Measurements from ENCODE around the gene ZNF296.

ZNF296 gene

GRCh38 chr19:45087531-45087930 is 11.3 kb upstream of the ZNF296 start:
- TF ChIP-seq CTCF (IDR thresholded peaks at IDR 0.05; ENCODE audit: low read depth, low read length): no peak
- no peak for DNase-seq (ENCODE audit: low read depth in 2 of 2)
- H3K4me3 ChIP-seq (replicated peaks in 1 of 2; ENCODE audit: low read depth in 2 of 2, low read length in 2 of 2): no peak overlapping the region

GRCh38 chr19:45086480-45086879 is 10.2 kb upstream of the ZNF296 start:
- H3K4me3 ChIP-seq (replicated peaks in 1 of 2; ENCODE audit: low read depth in 2 of 2, low read length in 2 of 2): no peak overlapping the region
- DNase-seq (ENCODE audit: low read depth in 2 of 2): no peak
- no peak for TF ChIP-seq CTCF (IDR thresholded peaks at IDR 0.05; ENCODE audit: low read depth, low read length)

GRCh38 chr19:45082170-45082569 is 5.9 kb upstream of the ZNF296 start:
- no peak overlapping the region for H3K4me3 ChIP-seq (replicated peaks in 1 of 2; ENCODE audit: low read depth in 2 of 2, low read length in 2 of 2)
- DNase-seq (ENCODE audit: low read depth in 2 of 2): no peak
- TF ChIP-seq CTCF (IDR thresholded peaks at IDR 0.05; ENCODE audit: low read depth, low read length): no peak

GRCh38 chr19:45079911-45080370 is 3.7 kb upstream of the ZNF296 start:
- H3K4me3 ChIP-seq (replicated peaks in 1 of 2; ENCODE audit: low read depth in 2 of 2, low read length in 2 of 2): peak overlapping the region; percentile 94 to 96
- no peak for TF ChIP-seq CTCF (IDR thresholded peaks at IDR 0.05; ENCODE audit: low read depth, low read length)
- no peak for DNase-seq (ENCODE audit: low read depth in 2 of 2)

- H3K4me3 ChIP-seq (replicated peaks in 1 of 2; ENCODE audit: low read depth in 2 of 2, low read length in 2 of 2): peak within 1 kb of the TSS; percentile 94 to 96
- TF ChIP-seq CTCF (IDR thresholded peaks at IDR 0.05; ENCODE audit: low read depth, low read length): no peak
- DNase-seq (ENCODE audit: low read depth in 2 of 2): peak; percentile 70 to 76
Observed at GRCh38 chr19:45079063-45079910, 3.0 kb upstream of the ZNF296 start, which contains the start of gene GEMIN7. GEMIN7 (plus strand) TSS chr19:45079260; CDS start chr19:45090115, 10,855 bp downstream.

GRCh38 chr19:45078390-45079062 is 2.2 kb upstream of the ZNF296 start:
- DNase-seq (ENCODE audit: low read depth in 2 of 2): no peak
- TF ChIP-seq CTCF (IDR thresholded peaks at IDR 0.05; ENCODE audit: low read depth, low read length): no peak
- peak overlapping the region; percentile 38 to 96 for H3K4me3 ChIP-seq (replicated peaks in 1 of 2; ENCODE audit: low read depth in 2 of 2, low read length in 2 of 2)

All from cardiac fibroblast (primary cell).